Measurements from ENCODE around the gene GALNT10. TPM values are rescaled to one million over a fixed set of nuclear protein-coding genes. Genes with fewer than 3 reads are reported as not detected.

Gene GALNT10
- total and polyA plus RNA-seq, 2 of the 4 experiments (the other 2 are of a cell fraction), result 46.2 to 67.0 TPM

GRCh38 chr5:154446195-154447088 is 255.9 kb downstream of the GALNT10 start:
- Histone ChIP-seq H3K4me3 (ENCODE audit: insufficient read depth, low read depth, low read length) (peak overlapping the region; percentile 97), H3K9me3 (ENCODE audit: control insufficient read depth, insufficient read depth, low read length) (no peaks in the 10 kb centered on the region), H3K79me1 (ENCODE audit: low read depth in 1 of 2, low read length in 2 of 2) (peaks cover 29 to 47% of the 10 kb centered on the region in 2 experiments), H2AK9ac (replicated peaks; ENCODE audit: low read depth, low read length, poor library complexity) (peak overlapping the region; percentile 77), H3K14ac (replicated peaks; ENCODE audit: low read depth, low read length) (0 out of 2 replicates have a peak overlapping the region, but pooled peaks have one; percentile 43), H2BK20ac (ENCODE audit: low read depth, low read length) (no peak overlapping the region), H3K36me3 (ENCODE audit: control insufficient read depth, insufficient read depth, low read length) (peaks cover 11% of the 10 kb centered on the region), H3K56ac (ENCODE audit: extremely low read depth, insufficient read depth, low read length) (no peak overlapping the region), H2AK5ac (ENCODE audit: low read depth, low read length) (no peak overlapping the region), H4K8ac (ENCODE audit: low read depth in 2 of 2, low read length in 2 of 2) (no peak overlapping the region), H4K91ac (ENCODE audit: insufficient read depth, low read depth, low read length) (no peak overlapping the region), H2BK5ac (ENCODE audit: low read depth, low read length, poor library complexity, severe bottlenecking) (peak overlapping the region; percentile 11), H3K27ac (ENCODE audit: insufficient read depth, low read length) (peak overlapping the region; percentile 26), H3K9me1 (ENCODE audit: insufficient read depth, low read length) (peaks cover 11% of the 10 kb centered on the region), H3K4me2 (ENCODE audit: low read depth, low read length) (peak overlapping the region; percentile 95), H3K4ac (ENCODE audit: low read depth, low read length) (no peak overlapping the region), H4K5ac (ENCODE audit: low read depth, low read length) (no peak overlapping the region), H2AFZ (replicated peaks; ENCODE audit: low read length, poor library complexity) (peak overlapping the region; percentile 100), H3K27me3 (ENCODE audit: control insufficient read depth, insufficient read depth, low read length) (no peaks in the 10 kb centered on the region), H4K20me1 (ENCODE audit: insufficient read depth, low read length) (peaks cover 35% of the 10 kb centered on the region), H3K9ac (ENCODE audit: low read depth, low read length) (peak overlapping the region; percentile 58), H3K23ac (ENCODE audit: low read depth, low read length) (0 out of 2 replicates have a peak overlapping the region, but pooled peaks have one; percentile 58), H3K4me1 (ENCODE audit: control insufficient read depth, insufficient read depth, low read length) (peaks cover 7% of the 10 kb centered on the region), H2BK15ac (ENCODE audit: low read depth, low read length) (no peak overlapping the region), H2BK120ac (ENCODE audit: low read depth, low read length) (no peak overlapping the region), H3K18ac (ENCODE audit: low read depth, low read length) (no peak overlapping the region)
- ChIA-PET POLR2A (ENCODE audit: unreplicated experiment) (interaction anchor here (0.7 kb wide), 1 partner anchor 169 kb away, joined by 3 read pairs; no protein-coding TSS in a partner anchor), CTCF (no interaction called here)
- peak; percentile 45 for ATAC-seq (ENCODE audit: low read depth)
- BruUV-seq (replicated peaks), result no TSS peak
- intact Hi-C loops (cut with micrococcal nuclease), result loop anchor here (1.0 to 5.0 kb wide), 2 partner anchors 374 to 491 kb away; partner anchors contain the start of gene GEMIN5
- 0% methylated on average over 40 of the region's 87 CpGs; no CpG with 5 or more reads in 1 of the 2 experiments for WGBS, 2 experiments (ENCODE audit: extremely low coverage in 2 of 2, insufficient read length in 1 of 2)
- TF ChIP-seq MAZ (IDR thresholded peaks at IDR 0.05; ENCODE audit: borderline replicate concordance, low read depth, low read length) (peak; percentile 40; the same call in 1 of the 2 replicates), CTCF (conservative IDR thresholded peaks at IDR 0.05; ENCODE audit: low read depth, low read length) (no peak), MXI1 (IDR thresholded peaks at IDR 0.05; ENCODE audit: borderline replicate concordance, low read depth, low read length) (peak; percentile 71; the same call in 1 of the 2 replicates)
- dilution Hi-C loops (cut with HindIII; ENCODE audit: low sequenced_read_pairs, unreplicated experiment), result no loop called here
- in situ Hi-C loops (cut with MboI; ENCODE audit: low sequenced_read_pairs), result no loop called here
- peak; percentile 66 for DNase-seq

Measured in IMR-90 (cell line).